A673 (cell line): ENCODE measurements around the gene ESR1. TPM values are rescaled to one million over a fixed set of nuclear protein-coding genes. Genes with fewer than 3 reads are reported as not detected.

Experiments
- BruUV-seq: library from RNA; stranded (reverse); fragments of 400-500 nt; replicated peaks from 2 replicates; lab custom pipeline; 2021; lab: Mats Ljungman, UMichigan
- CTCF ChIA-PET: fragments of 300-600 bp; sonication (Branson Sonifier 250); formaldehyde crosslinking; loops from one replicate; lab custom pipeline; 2022; ENCODE audit warnings: antibody characterized with exemption; lab: Charles Lee
- POLR2A ChIA-PET: fragments of 300-600 bp; sonication (Branson Sonifier 250); formaldehyde crosslinking; loops from one replicate; lab custom pipeline; 2022; ENCODE audit warnings: antibody characterized with exemption; ENCODE audit not compliant: low non-redundant PET; lab: Charles Lee
- DNase-seq: peaks from one replicate; pipeline ENCODE4 v3.0.0-alpha.2; 2015; ENCODE audit warnings: low spot score
- H3K27ac ChIP-seq: fragments of 200-600 bp; sonication (generic); 2 replicates; pipeline ENCODE4 v1.5.1; 2016; ENCODE audit warnings: mixed run types, low read depth, mild to moderate bottlenecking, mixed read lengths, antibody characterized with exemption, low read length; ENCODE audit not compliant: poor library complexity, severe bottlenecking
- H3K27me3 ChIP-seq: fragments of 200-600 bp; sonication (generic); replicated peaks from 2 replicates; pipeline ENCODE4 v1.6.1; 2017; ENCODE audit warnings: mixed run types, low read depth, mild to moderate bottlenecking, mixed read lengths, antibody characterized with exemption, low read length; ENCODE audit not compliant: insufficient read depth, poor library complexity
- H3K36me3 ChIP-seq: fragments of 200-600 bp; sonication (generic); 2 replicates; pipeline ENCODE4 v1.6.1; 2016; ENCODE audit warnings: mixed run types, mild to moderate bottlenecking, mixed read lengths, antibody characterized with exemption, low read length; ENCODE audit not compliant: insufficient read depth, poor library complexity, severe bottlenecking
- H3K4me1 ChIP-seq: fragments of 200-600 bp; sonication (generic); 2 replicates; pipeline ENCODE4 v1.6.1; 2017; ENCODE audit warnings: mixed run types, mild to moderate bottlenecking, mixed read lengths, antibody characterized with exemption, low read length; ENCODE audit not compliant: insufficient read depth, poor library complexity, severe bottlenecking
- H3K4me3 ChIP-seq: fragments of 200-600 bp; sonication (generic); 2 replicates; pipeline ENCODE4 v1.5.1; 2016; ENCODE audit warnings: low read depth, mixed run types, mild to moderate bottlenecking, mixed read lengths, low read length; ENCODE audit not compliant: poor library complexity, severe bottlenecking
- H3K9me3 ChIP-seq: fragments of 200-600 bp; sonication (generic); 2 replicates; pipeline ENCODE4 v1.6.1; 2016; ENCODE audit warnings: mixed run types, low read depth, mild to moderate bottlenecking, mixed read lengths, antibody characterized with exemption, low read length; ENCODE audit not compliant: poor library complexity, severe bottlenecking
- EZH2 ChIP-seq: fragments of 200-600 bp; sonication (generic); IDR thresholded peaks from 2 replicates; pipeline ENCODE4 v1.6.1; 2017; ENCODE audit warnings: borderline replicate concordance, low read depth, mild to moderate bottlenecking, mixed read lengths, antibody characterized with exemption, low read length; ENCODE audit not compliant: poor library complexity, severe bottlenecking
- intact Hi-C: fragments of 100-400 bp; cut with micrococcal nuclease; formaldehyde crosslinking; loops from one replicate; pipeline ENCODE4 v1.10.0; 2022; ENCODE audit not compliant: unreplicated experiment
- total RNA-seq: library from RNA; stranded (reverse); gene quantifications from 2 replicates; pipeline ENCODE4 v1.2.3, GENCODE V29; 2021
- TF ChIP-seq, protein P1 (sequence below): fragments of 300-800, 200-600 bp; sonication (generic); conservative IDR thresholded peaks from 2 replicates; pipeline ENCODE4 v1.5.1; 2017; ENCODE audit warnings: low read depth, mild to moderate bottlenecking, antibody characterized with exemption, low read length, moderate library complexity, mixed read lengths

Gene ESR1
- total RNA-seq, 1 experiment from 2014 or later = not detected

DNA sequence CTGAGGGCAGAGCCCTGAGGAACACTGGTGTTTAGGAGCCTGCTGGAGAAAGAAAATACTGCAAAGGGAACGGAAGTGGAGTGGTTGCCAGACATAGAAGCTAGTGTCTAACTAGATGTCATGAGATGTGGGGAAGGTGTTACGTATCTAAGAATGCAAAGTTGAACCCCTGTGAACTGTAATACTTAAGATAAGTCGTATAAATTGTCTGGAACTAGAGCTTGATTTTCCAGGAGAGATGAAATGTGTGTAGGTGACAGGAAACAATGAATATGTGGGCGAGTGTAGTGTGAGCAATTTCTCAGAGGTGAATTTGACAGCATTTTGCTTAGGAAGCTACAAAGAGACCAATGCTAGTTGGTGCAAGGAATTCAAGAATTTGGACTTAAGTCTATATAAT is 27.9 kb downstream of the ESR1 start:
- ChIA-PET CTCF (no interaction called here), POLR2A (no interaction called here)
- no peaks in the 10 kb centered on the region for H3K27me3 ChIP-seq

DNA sequence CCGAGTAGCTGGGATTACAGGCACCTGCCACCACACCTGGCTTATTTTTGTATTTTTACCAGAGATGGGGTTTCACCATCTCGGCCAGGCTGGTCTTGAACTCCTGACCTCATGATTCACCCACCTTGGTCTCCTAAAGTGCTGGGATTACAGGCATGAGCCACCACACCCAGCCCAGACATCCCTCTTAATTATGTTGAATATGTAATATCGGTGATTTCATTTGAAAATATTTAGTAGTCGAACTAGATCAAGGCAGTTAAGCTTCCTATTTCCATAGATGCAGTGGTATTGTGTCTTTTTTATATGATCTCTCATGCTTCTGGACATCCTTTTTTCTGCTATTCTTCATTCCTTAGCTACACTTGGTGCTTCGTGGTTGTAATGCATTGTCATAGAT is 29.7 kb downstream of the ESR1 start:
- DNase-seq = no peak
- no peak for TF ChIP-seq EZH2
- TF ChIP-seq, protein P1, sequence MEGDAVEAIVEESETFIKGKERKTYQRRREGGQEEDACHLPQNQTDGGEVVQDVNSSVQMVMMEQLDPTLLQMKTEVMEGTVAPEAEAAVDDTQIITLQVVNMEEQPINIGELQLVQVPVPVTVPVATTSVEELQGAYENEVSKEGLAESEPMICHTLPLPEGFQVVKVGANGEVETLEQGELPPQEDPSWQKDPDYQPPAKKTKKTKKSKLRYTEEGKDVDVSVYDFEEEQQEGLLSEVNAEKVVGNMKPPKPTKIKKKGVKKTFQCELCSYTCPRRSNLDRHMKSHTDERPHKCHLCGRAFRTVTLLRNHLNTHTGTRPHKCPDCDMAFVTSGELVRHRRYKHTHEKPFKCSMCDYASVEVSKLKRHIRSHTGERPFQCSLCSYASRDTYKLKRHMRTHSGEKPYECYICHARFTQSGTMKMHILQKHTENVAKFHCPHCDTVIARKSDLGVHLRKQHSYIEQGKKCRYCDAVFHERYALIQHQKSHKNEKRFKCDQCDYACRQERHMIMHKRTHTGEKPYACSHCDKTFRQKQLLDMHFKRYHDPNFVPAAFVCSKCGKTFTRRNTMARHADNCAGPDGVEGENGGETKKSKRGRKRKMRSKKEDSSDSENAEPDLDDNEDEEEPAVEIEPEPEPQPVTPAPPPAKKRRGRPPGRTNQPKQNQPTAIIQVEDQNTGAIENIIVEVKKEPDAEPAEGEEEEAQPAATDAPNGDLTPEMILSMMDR = no peak
- Histone ChIP-seq H3K27me3 (no peaks in the 10 kb centered on the region), H3K27ac (no peak overlapping the region), H3K9me3 (no peaks in the 10 kb centered on the region), H3K4me1 (no peaks in the 10 kb centered on the region), H3K4me3 (no peak overlapping the region), H3K36me3 (no peaks in the 10 kb centered on the region)
- ChIA-PET POLR2A (no interaction called here), CTCF (no interaction called here)
- intact Hi-C loops = no loop called here
- no TSS peak for BruUV-seq

More for the DNA sequence above, 27.9 kb downstream of the ESR1 start:
- TF ChIP-seq, protein P1 = no peak
- no peak for TF ChIP-seq EZH2
- no peak for DNase-seq
- intact Hi-C loops = no loop called here
- no peaks in the 10 kb centered on the region for H3K36me3 ChIP-seq
- no peak overlapping the region for H3K27ac ChIP-seq
- no peak overlapping the region for H3K4me3 ChIP-seq
- BruUV-seq = no TSS peak
- no peaks in the 10 kb centered on the region for H3K4me1 ChIP-seq
- no peaks in the 10 kb centered on the region for H3K9me3 ChIP-seq

DNA sequence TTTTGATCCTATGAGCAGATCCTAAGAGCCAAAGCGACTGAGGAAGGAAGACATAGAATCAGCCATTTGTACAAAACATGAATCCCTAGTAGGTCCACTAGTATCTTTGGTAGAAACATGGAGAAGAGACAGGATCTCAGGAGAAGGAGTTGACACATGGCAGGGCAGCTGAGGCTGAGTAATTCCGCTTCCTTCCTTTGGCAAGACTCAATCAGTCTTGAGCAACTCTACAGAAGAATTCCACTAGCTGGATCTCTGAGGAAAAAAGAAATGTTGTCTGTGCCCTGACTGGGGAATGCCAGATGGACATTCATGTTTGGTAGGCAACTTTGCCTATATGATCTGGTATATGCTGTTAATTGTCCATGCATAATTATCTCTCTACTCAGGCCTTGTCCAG is 35.3 kb downstream of the ESR1 start:
- Histone ChIP-seq H3K36me3 (no peaks in the 10 kb centered on the region), H3K27ac (no peak overlapping the region), H3K4me1 (no peaks in the 10 kb centered on the region), H3K9me3 (no peaks in the 10 kb centered on the region), H3K4me3 (no peak overlapping the region), H3K27me3 (no peaks in the 10 kb centered on the region)
- no peak for DNase-seq
- no peak for TF ChIP-seq EZH2
- TF ChIP-seq, protein P1 = no peak
- intact Hi-C loops = no loop called here
- ChIA-PET CTCF (no interaction called here), POLR2A (no interaction called here)
- no TSS peak for BruUV-seq
